HG03045 (cell line): Measurements from ENCODE around the gene PRRG3.

Experiments used
- ATAC-seq: cut with Tn5 transposase; IDR thresholded peaks from one replicate; pipeline ENCODE4 v1.9.1; 2021; ENCODE audit warnings: mild to moderate bottlenecking, moderate library complexity; ENCODE audit not compliant: unreplicated experiment

PRRG3 gene

GRCh38 chrX:151741606-151742005 lies 46.3 kb downstream of the PRRG3 start:
- no peak for ATAC-seq

GRCh38 chrX:151742311-151742710 lies 47.1 kb downstream of the PRRG3 start:
- no peak for ATAC-seq

DNA sequence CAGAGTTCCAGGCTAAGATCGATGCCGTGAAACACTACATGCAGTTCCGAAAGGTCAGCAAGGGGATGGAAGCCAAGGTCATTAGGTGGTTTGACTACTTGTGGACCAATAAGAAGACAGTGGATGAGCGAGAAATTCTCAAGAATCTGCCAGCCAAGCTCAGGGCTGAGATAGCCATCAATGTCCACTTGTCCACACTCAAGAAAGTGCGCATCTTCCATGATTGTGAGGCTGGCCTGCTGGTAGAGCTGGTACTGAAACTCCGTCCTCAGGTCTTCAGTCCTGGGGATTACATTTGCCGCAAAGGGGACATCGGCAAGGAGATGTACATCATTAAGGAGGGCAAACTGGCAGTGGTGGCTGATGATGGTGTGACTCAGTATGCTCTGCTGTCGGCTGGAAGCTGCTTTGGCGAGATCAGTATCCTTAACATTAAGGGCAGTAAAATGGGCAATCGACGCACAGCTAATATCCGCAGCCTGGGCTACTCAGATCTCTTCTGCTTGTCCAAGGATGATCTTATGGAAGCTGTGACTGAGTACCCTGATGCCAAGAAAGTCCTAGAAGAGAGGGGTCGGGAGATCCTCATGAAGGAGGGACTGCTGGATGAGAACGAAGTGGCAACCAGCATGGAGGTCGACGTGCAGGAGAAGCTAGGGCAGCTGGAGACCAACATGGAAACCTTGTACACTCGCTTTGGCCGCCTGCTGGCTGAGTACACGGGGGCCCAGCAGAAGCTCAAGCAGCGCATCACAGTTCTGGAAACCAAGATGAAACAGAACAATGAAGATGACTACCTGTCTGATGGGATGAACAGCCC lies 48.6 kb downstream of the PRRG3 start:
- ATAC-seq = no peak

GRCh38 chrX:151745651-151746050 lies 50.4 kb downstream of the PRRG3 start:
- no peak for ATAC-seq

GRCh38 chrX:151746502-151746901 lies 51.2 kb downstream of the PRRG3 start:
- ATAC-seq = no peak

GRCh38 chrX:151750511-151750910 lies 55.3 kb downstream of the PRRG3 start:
- ATAC-seq = no peak

DNA sequence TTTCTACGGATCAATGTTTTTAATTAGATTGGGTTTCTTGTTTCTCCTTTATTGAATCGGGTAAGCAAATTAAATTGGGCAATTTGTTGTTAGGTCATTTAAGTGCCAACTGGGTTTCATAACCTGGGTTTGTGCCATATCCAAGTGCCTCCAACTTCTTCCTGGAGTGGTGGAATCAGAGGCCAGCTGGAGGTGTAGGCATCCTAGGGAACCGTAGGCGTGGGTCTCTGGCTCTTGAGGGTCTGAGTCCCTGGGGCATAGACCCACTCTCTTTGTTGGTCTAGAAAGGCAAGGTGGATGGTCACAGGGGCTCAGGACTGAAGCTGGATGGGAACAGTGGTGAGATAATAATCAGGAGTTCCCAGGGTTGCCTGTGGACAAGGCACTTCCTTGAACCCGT lies 57.6 kb downstream of the PRRG3 start:
- ATAC-seq = no peak

DNA sequence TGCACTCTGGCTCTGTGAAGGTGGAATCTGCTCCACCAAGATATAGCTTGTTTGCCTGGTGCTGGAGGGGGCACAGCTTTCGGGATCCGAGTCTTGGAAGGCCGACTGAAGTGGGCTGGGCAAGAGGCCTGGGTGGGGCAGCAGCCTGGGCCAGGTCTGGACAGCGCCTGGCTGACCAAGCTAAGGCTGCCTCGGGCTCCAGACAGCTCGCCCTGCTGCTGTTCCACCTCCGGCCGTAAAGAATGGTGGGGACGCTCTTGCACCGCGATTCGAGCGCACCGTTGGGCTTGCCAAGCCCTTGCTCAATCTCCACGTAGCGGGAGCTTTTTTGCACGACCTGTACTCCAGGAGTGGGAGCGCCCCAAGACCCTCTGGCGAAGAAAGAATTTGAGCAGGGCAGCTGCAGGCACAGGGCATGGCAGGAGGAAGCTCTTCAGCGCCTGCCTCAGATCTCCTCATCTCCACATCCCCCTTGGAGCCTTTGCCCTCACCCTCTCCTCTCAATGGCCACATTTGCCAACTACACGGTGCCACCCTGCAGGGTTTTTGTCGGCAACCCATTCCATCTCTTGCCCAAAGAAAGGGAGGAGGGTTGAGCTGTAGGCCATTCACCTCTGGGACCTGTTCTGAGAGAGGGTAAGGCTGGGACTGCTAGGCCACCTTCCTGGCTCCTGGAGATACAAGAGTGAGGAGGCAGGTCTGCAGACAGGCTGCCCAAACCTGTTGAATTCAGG lies 58.2 kb downstream of the PRRG3 start:
- peak; percentile 60 for ATAC-seq

GRCh38 chrX:151754047-151754429 lies 58.8 kb downstream of the PRRG3 start:
- ATAC-seq = no peak

DNA sequence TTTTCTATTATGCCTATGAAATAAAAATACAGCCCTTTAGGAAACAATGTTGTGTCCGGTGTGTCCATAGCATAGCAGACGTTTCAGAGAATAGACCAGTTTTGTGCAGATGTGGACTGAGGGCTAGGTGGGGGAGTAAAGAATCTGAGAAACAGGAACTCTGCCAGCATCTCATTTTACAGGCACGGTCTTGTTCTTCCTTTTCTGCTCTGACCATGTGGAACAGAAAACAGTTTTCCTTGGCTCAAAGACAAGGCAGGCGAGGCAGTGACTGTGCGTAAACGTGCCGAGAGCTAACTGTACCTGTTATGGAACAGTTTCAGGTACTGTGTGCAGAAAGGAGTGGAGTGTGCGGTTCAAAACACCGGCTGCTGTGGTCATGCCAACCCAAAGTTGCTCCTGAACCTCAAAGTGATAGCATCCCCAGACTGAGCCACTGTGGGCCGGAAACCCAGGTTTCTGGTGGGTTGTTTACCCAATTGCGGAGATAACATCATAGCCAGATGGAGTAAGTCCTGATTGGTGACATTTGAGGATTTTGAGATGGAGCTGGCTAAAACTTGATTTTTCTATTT lies 59.5 kb downstream of the PRRG3 start:
- no peak for ATAC-seq
